Measurements from ENCODE around the gene NFIB. TPM values are rescaled to one million over a fixed set of nuclear protein-coding genes. Genes with fewer than 3 reads are reported as not detected.

NFIB gene
- total RNA-seq, 2 donors from 2014 or later, result 5.3 to 14.1 TPM

GRCh38 chr9:14080959-14081542, 232.9 kb downstream of the NFIB start:
- Histone ChIP-seq H3K27ac (ENCODE audit: low read depth, low read length) (no peak overlapping the region), H3K9me3 (ENCODE audit: control insufficient read depth, low read length) (no peaks in the 10 kb centered on the region), H3K36me3 (ENCODE audit: control insufficient read depth, insufficient read depth, low read length) (no peaks in the 10 kb centered on the region), H3K9ac (ENCODE audit: extremely low read depth, low read length, poor library complexity, severe bottlenecking) (no peak overlapping the region), H3K27me3 (ENCODE audit: control insufficient read depth, insufficient read depth, low read length, poor library complexity, severe bottlenecking) (no peaks in the 10 kb centered on the region), H3K4me1 (ENCODE audit: control insufficient read depth, insufficient read depth, low read length) (peaks cover 2% of the 10 kb centered on the region), H3K4me3 (ENCODE audit: low read length) (no peak overlapping the region)
- WGBS, 2 experiments (ENCODE audit: insufficient coverage in 1 of 2, insufficient read length in 1 of 2), result 83 to 93% methylated on average over 5 to 6 of the region's 6 CpGs
- H3K27ac Mint-ChIP-seq, result no peak overlapping the region
- H3K4me3 Mint-ChIP-seq, result no peak overlapping the region
- peaks cover 22% of the 10 kb centered on the region for H3K4me1 Mint-ChIP-seq
- TF ChIP-seq CTCF (conservative IDR thresholded peaks at IDR 0.05), result no peak
- DNase-seq, result no peak
- no peaks in the 10 kb centered on the region for H3K9me3 Mint-ChIP-seq
- H3K27me3 Mint-ChIP-seq (ENCODE audit: insufficient read depth), result no peaks in the 10 kb centered on the region
- no peaks in the 10 kb centered on the region for H3K36me3 Mint-ChIP-seq (ENCODE audit: low read depth)

GRCh38 chr9:14079440-14079839, 234.5 kb downstream of the NFIB start:
- Mint-ChIP-seq H3K27me3 (ENCODE audit: insufficient read depth) (no peaks in the 10 kb centered on the region), H3K9me3 (no peaks in the 10 kb centered on the region), H3K36me3 (ENCODE audit: low read depth) (no peaks in the 10 kb centered on the region), H3K27ac (no peak overlapping the region), H3K4me1 (peaks cover 20% of the 10 kb centered on the region), H3K4me3 (no peak overlapping the region)
- 67 to 80% methylated on average over 1 to 4 of the region's 4 CpGs for WGBS, 2 experiments (ENCODE audit: insufficient coverage in 1 of 2, insufficient read length in 1 of 2)
- Histone ChIP-seq H3K27ac (ENCODE audit: low read depth, low read length) (no peak overlapping the region), H3K4me1 (ENCODE audit: control insufficient read depth, insufficient read depth, low read length) (peaks cover 2% of the 10 kb centered on the region), H3K27me3 (ENCODE audit: control insufficient read depth, insufficient read depth, low read length, poor library complexity, severe bottlenecking) (no peaks in the 10 kb centered on the region), H3K4me3 (ENCODE audit: low read length) (no peak overlapping the region), H3K9ac (ENCODE audit: extremely low read depth, low read length, poor library complexity, severe bottlenecking) (no peak overlapping the region), H3K9me3 (ENCODE audit: control insufficient read depth, low read length) (no peaks in the 10 kb centered on the region), H3K36me3 (ENCODE audit: control insufficient read depth, insufficient read depth, low read length) (no peaks in the 10 kb centered on the region)
- no peak for DNase-seq
- TF ChIP-seq CTCF (conservative IDR thresholded peaks at IDR 0.05), result no peak

GRCh38 chr9:14077672-14078071, 236.3 kb downstream of the NFIB start:
- Mint-ChIP-seq H3K4me3 (no peak overlapping the region), H3K4me1 (peaks cover 20% of the 10 kb centered on the region), H3K36me3 (ENCODE audit: low read depth) (no peaks in the 10 kb centered on the region), H3K27ac (no peak overlapping the region), H3K9me3 (no peaks in the 10 kb centered on the region), H3K27me3 (ENCODE audit: insufficient read depth) (no peaks in the 10 kb centered on the region)
- Histone ChIP-seq H3K4me3 (ENCODE audit: low read length) (no peak overlapping the region), H3K27me3 (ENCODE audit: control insufficient read depth, insufficient read depth, low read length, poor library complexity, severe bottlenecking) (no peaks in the 10 kb centered on the region), H3K27ac (ENCODE audit: low read depth, low read length) (no peak overlapping the region), H3K9me3 (ENCODE audit: control insufficient read depth, low read length) (no peaks in the 10 kb centered on the region), H3K4me1 (ENCODE audit: control insufficient read depth, insufficient read depth, low read length) (peaks cover 2% of the 10 kb centered on the region), H3K9ac (ENCODE audit: extremely low read depth, low read length, poor library complexity, severe bottlenecking) (no peak overlapping the region), H3K36me3 (ENCODE audit: control insufficient read depth, insufficient read depth, low read length) (no peaks in the 10 kb centered on the region)
- no peak for DNase-seq
- 87 to 93% methylated on average over 2 to 4 of the region's 4 CpGs for WGBS, 2 experiments (ENCODE audit: insufficient coverage in 1 of 2, insufficient read length in 1 of 2)
- TF ChIP-seq CTCF (conservative IDR thresholded peaks at IDR 0.05), result no peak

All from endodermal cell (in vitro differentiated cells).